NCI-H1436 (cell line): ENCODE measurements around the gene TMPRSS4.

Experiments used
- DNase-seq: peaks from one replicate; lab custom pipeline; 2025; lab: John Stamatoyannopoulos, UW

TMPRSS4 gene

GRCh38 chr11:118135051-118135795 is 58.3 kb downstream of the TMPRSS4 start:
- no peak for DNase-seq

GRCh38 chr11:118135796-118136165 is 58.9 kb downstream of the TMPRSS4 start:
- no peak for DNase-seq

- DNase-seq, result no peak
Observed at GRCh38 chr11:118136341-118136740, 59.5 kb downstream of the TMPRSS4 start.

GRCh38 chr11:118136801-118137200 is 59.9 kb downstream of the TMPRSS4 start:
- no peak for DNase-seq

- DNase-seq, result no peak
Observed at GRCh38 chr11:118138839-118139420, 62.1 kb downstream of the TMPRSS4 start.

GRCh38 chr11:118139578-118139977 is 62.7 kb downstream of the TMPRSS4 start:
- DNase-seq, result no peak

GRCh38 chr11:118142081-118142480 is 65.2 kb downstream of the TMPRSS4 start:
- DNase-seq, result no peak

- DNase-seq, result no peak
Observed at GRCh38 chr11:118142809-118143208, 65.9 kb downstream of the TMPRSS4 start.

GRCh38 chr11:118143661-118144185 is 66.8 kb downstream of the TMPRSS4 start:
- DNase-seq, result no peak

GRCh38 chr11:118144301-118145268 is 67.7 kb downstream of the TMPRSS4 start:
- no peak for DNase-seq

- DNase-seq, result peak; percentile 86
Observed at GRCh38 chr11:118145285-118146227, 68.7 kb downstream of the TMPRSS4 start.

- DNase-seq, result no peak
Observed at GRCh38 chr11:118146554-118146953, 69.7 kb downstream of the TMPRSS4 start.

GRCh38 chr11:118147502-118147901 is 70.6 kb downstream of the TMPRSS4 start:
- no peak for DNase-seq

- DNase-seq, result no peak
Observed at GRCh38 chr11:118148240-118148639, 71.4 kb downstream of the TMPRSS4 start.

GRCh38 chr11:118148856-118149255 is 72.0 kb downstream of the TMPRSS4 start:
- DNase-seq, result no peak

GRCh38 chr11:118149493-118149892 is 72.6 kb downstream of the TMPRSS4 start:
- no peak for DNase-seq

GRCh38 chr11:118151431-118151830 is 74.6 kb downstream of the TMPRSS4 start:
- no peak for DNase-seq

- DNase-seq, result no peak
Observed at GRCh38 chr11:118152020-118152551, 75.2 kb downstream of the TMPRSS4 start.

- DNase-seq, result peak; percentile 51
Observed at GRCh38 chr11:118152552-118153471, 75.9 kb downstream of the TMPRSS4 start, which contains the start of gene SCN4B. SCN4B (minus strand) TSS chr11:118152823; CDS start chr11:118152673, 150 bp downstream.

GRCh38 chr11:118153516-118153915 is 76.6 kb downstream of the TMPRSS4 start:
- no peak for DNase-seq
